GM12874 (cell line): ENCODE results near the gene HEYL.
A peak's percentile ranks its signal among the peaks of the same experiment; 100 is the strongest.

Source experiments
- TF ChIP-seq, protein P1 (sequence below): IDR thresholded peaks from 2 replicates; pipeline ENCODE4 v1.5.1; 2011; ENCODE audit warnings: low read depth, mild to moderate bottlenecking, control low read depth, low read length, moderate library complexity; ENCODE audit not compliant: insufficient read depth

Gene HEYL

GRCh38 chr1:39656391-39656790 lies 16.9 kb upstream of the HEYL start:
- TF ChIP-seq, protein P1, sequence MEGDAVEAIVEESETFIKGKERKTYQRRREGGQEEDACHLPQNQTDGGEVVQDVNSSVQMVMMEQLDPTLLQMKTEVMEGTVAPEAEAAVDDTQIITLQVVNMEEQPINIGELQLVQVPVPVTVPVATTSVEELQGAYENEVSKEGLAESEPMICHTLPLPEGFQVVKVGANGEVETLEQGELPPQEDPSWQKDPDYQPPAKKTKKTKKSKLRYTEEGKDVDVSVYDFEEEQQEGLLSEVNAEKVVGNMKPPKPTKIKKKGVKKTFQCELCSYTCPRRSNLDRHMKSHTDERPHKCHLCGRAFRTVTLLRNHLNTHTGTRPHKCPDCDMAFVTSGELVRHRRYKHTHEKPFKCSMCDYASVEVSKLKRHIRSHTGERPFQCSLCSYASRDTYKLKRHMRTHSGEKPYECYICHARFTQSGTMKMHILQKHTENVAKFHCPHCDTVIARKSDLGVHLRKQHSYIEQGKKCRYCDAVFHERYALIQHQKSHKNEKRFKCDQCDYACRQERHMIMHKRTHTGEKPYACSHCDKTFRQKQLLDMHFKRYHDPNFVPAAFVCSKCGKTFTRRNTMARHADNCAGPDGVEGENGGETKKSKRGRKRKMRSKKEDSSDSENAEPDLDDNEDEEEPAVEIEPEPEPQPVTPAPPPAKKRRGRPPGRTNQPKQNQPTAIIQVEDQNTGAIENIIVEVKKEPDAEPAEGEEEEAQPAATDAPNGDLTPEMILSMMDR, result no peak

DNA sequence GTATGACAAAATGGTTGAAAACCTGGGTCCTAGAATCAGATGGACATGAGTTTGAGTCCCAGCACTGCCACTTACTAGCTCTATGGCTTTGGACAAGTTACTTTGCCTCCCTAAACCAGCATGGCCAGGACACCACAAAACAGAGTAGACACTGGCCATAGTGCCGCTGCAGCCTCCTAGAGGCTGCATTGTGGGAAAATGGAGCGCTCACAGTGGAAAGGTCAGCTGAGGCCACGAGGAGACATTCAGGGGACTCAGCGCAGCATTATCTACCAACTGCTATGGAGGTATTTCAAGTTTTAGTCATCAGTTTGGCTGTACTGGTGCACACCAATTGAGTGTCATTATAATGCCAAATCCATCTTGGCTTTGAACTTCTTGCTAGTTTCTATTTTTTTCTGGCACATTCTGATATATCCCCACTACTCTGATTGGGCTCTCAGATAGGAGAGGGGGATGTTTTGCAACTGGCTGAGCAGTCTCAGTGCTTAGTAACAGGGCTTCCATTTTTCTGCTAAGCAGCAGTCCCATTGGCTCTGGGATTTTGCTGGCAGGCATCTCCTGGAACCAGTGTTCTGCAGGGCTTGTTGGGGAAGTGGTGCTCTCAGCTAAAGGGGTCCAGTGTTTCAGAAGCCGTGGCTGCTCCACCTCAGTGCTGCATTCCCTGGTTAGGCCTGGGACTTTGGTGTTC lies 16.3 kb upstream of the HEYL start:
- TF ChIP-seq, protein P1, result no peak

GRCh38 chr1:39654291-39654690 lies 14.8 kb upstream of the HEYL start:
- TF ChIP-seq, protein P1, result no peak

DNA sequence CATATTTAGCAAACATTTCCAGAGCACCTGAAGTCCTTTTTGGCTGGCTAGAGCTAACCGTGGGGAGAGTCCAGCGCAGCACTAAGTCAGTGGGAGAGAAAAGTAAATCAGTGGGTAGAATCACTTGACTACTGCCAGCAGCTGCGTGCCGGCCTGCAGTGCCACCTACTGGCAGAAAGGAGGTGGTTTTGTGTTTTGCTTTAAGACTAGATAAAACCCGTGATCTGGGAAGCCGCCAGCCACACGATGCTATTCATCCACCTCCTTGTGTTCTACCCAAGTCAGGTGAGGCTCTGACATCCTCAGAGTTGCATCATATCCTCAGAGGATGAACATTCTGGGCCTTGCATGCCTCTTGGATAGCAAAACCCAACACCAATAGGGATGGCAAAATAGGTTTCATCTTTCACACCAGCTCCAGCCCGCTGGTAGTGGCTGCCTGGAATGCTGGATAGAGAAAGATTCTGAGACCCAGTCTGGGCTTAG lies 14.1 kb upstream of the HEYL start:
- TF ChIP-seq, protein P1, result peak; percentile 85

DNA sequence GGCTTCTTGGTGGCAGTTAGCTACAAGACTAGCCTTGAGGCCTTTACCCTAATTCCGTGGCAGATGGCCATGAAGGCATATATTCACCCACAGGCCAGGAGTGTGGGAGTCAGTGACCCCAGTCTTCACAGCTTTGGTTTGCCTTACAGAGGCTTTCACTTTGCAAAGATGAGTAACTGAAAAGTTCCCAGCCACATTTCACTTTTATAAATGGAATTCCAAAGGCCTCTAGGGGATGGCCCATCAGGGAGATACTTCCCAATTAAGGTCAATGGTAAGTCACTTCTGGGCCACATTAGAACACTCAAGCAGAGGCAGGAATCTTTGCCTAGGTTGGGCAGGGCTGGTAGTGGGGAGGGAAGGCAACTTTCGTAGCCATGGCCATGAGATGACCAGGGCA lies 13.1 kb upstream of the HEYL start:
- TF ChIP-seq, protein P1, result no peak

DNA sequence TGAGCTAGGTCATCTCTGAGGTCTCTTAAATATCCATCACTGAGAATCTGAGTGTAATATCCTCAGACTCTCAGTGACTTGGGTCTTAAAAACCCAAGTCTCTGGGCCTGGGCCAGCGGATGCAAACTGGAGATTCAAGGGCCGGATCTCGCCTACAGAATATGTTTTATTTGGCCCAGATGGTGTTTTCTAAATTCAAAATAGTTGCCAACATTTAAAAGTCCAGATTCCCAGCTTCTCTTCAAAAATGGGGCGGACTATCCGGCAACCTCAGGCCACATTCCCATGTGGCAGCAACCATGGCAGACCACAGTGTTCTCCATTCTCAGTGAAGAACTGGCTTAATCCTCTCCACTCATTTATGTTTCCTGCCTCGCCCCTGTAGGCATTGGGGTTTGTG lies 12.7 kb upstream of the HEYL start:
- TF ChIP-seq, protein P1, result no peak

DNA sequence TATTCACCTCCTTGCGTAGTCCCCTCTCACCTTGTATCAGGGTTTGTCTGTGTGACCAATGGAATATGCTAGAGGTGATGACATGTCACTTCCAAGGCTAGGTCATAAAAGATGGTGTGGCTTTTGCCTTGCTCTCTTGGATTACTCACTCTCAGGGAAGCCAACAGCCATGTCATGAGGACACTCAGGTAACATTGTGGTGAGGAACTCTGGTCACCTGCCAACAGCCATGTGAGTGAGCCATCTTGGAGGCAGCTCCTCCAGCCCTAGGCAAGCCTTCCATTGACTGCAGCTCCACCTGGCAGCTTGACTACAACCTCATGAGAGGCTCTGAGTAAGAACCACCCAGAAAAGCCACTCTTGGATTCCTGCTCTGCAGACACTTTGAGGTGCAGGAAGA lies 11.0 kb upstream of the HEYL start:
- TF ChIP-seq, protein P1, result no peak
